CD14-positive monocyte (primary cell): ENCODE data around the gene FOXA3. TPM values are rescaled to one million over a fixed set of nuclear protein-coding genes. Genes with fewer than 3 reads are reported as not detected.

ENCODE experiments used
- DNase-seq, 3 donors: peaks; one replicate each; pipeline ENCODE4 v3.0.0-alpha.2; 2011 to 2022
- H2AFZ ChIP-seq: 2 replicates; pipeline ENCODE4 v1.6.0; 2012; ENCODE audit warnings: mild to moderate bottlenecking, low read depth, low read length, inconsistent platforms; ENCODE audit not compliant: insufficient read depth, poor library complexity, severe bottlenecking
- H3K27ac ChIP-seq, 2 donors: 1 replicate in 1 of 2; 2 replicates in 1 of 2; pipeline ENCODE4 v1.5.1; 2012 to 2013; ENCODE audit warnings: low read length in 2 of 2, control low read depth in 1 of 2, inconsistent platforms in 1 of 2, low read depth in 1 of 2, mild to moderate bottlenecking in 1 of 2
- H3K27me3 ChIP-seq, 2 donors: one replicate each; pipeline versions ENCODE4 v1.6.0 to v1.6.1; 2011 to 2013; ENCODE audit warnings: low read length in 2 of 2; ENCODE audit not compliant: control insufficient read depth in 2 of 2, insufficient read depth in 2 of 2
- H3K36me3 ChIP-seq, 2 donors: replicated peaks in 1 of 2; 1 replicate in 1 of 2; 2 replicates in 1 of 2; pipeline versions ENCODE4 v1.5.1 to v1.6.1; 2012 to 2013; ENCODE audit warnings: low read length in 2 of 2, control low read depth in 1 of 2, inconsistent platforms in 1 of 2, mild to moderate bottlenecking in 1 of 2; ENCODE audit not compliant: insufficient read depth in 2 of 2, control insufficient read depth in 1 of 2
- H3K4me1 ChIP-seq, 2 donors: 1 replicate in 1 of 2; 2 replicates in 1 of 2; pipeline versions ENCODE4 v1.5.1 to v1.6.1; 2012 to 2013; ENCODE audit warnings: low read length in 2 of 2, control low read depth in 1 of 2, inconsistent platforms in 1 of 2, mild to moderate bottlenecking in 1 of 2, moderate library complexity in 1 of 2; ENCODE audit not compliant: insufficient read depth in 2 of 2, control insufficient read depth in 1 of 2
- H3K4me2 ChIP-seq: replicated peaks from 2 replicates; pipeline ENCODE3; 2012; ENCODE audit warnings: low read length, moderate library complexity, mild to moderate bottlenecking; ENCODE audit not compliant: poor library complexity, severe bottlenecking; ENCODE audit errors: extremely low read depth
- H3K4me3 ChIP-seq, 3 experiments: fragments of 200-600 bp in 1 of 3; sonication (generic) in 1 of 3; replicated peaks in 1 of 3; 1 replicate in 2 of 3; 2 replicates in 1 of 3; pipeline ENCODE4 v1.5.1; 2011 to 2013; ENCODE audit warnings: low read length in 3 of 3, mild to moderate bottlenecking in 3 of 3, control low read depth in 2 of 3, low read depth in 2 of 3, inconsistent platforms in 1 of 3, moderate library complexity in 1 of 3
- H3K79me2 ChIP-seq: 2 replicates; pipeline ENCODE4 v1.6.0; 2012; ENCODE audit warnings: mild to moderate bottlenecking, control low read depth, inconsistent platforms, low read length, moderate library complexity; ENCODE audit not compliant: insufficient read depth
- H3K9ac ChIP-seq: 2 replicates; pipeline ENCODE4 v1.6.0; 2017; ENCODE audit warnings: low read length, mild to moderate bottlenecking; ENCODE audit not compliant: insufficient read depth, poor library complexity, severe bottlenecking
- H3K9me3 ChIP-seq, 2 donors: replicated peaks in 1 of 2; 1 replicate in 1 of 2; 2 replicates in 1 of 2; pipeline versions ENCODE4 v1.5.1 to v1.6.1; 2012 to 2013; ENCODE audit warnings: low read length in 2 of 2, control low read depth in 1 of 2; ENCODE audit not compliant: control insufficient read depth in 1 of 2, insufficient read depth in 1 of 2
- H4K20me1 ChIP-seq: 2 replicates; pipeline ENCODE4 v1.6.0; 2012; ENCODE audit warnings: mild to moderate bottlenecking, low read length, control low read depth, moderate library complexity; ENCODE audit not compliant: insufficient read depth
- H3K27ac Mint-ChIP-seq, 7 donors: one replicate each; pipeline ENCODE4 v1.8.0; 2020; ENCODE audit warnings: mild to moderate bottlenecking in 7 of 7, mixed read lengths in 7 of 7, moderate library complexity in 6 of 7, inconsistent platforms in 2 of 7
- H3K27me3 Mint-ChIP-seq, 3 donors: one replicate each; pipeline ENCODE4 v1.8.0; 2021 to 2022; ENCODE audit warnings: low read depth in 3 of 3, mild to moderate bottlenecking in 3 of 3, mixed read lengths in 3 of 3, moderate library complexity in 3 of 3, inconsistent platforms in 1 of 3
- H3K36me3 Mint-ChIP-seq, 2 donors: one replicate each; pipeline ENCODE4 v1.8.0; 2020; ENCODE audit warnings: mixed read lengths in 2 of 2, inconsistent platforms in 1 of 2, mild to moderate bottlenecking in 1 of 2
- H3K4me1 Mint-ChIP-seq: one replicate; pipeline ENCODE4 v1.8.0; 2020; ENCODE audit warnings: mild to moderate bottlenecking, mixed read lengths
- H3K4me3 Mint-ChIP-seq, 2 donors: one replicate each; pipeline ENCODE4 v1.8.0; 2020; ENCODE audit warnings: mild to moderate bottlenecking in 2 of 2, mixed read lengths in 2 of 2, moderate library complexity in 1 of 2
- H3K9me3 Mint-ChIP-seq, 7 donors: one replicate each; pipeline ENCODE4 v1.8.0; 2020 to 2022; ENCODE audit warnings: mixed read lengths in 7 of 7, mild to moderate bottlenecking in 6 of 7, moderate library complexity in 6 of 7, inconsistent platforms in 2 of 7
- WGBS: methylation state at CpG from one replicate; pipeline ENCODE4 v1.1.5; 2013; ENCODE audit warnings: missing lambda C conversion rate; ENCODE audit not compliant: insufficient coverage; 5-methylcytosine and 5-hydroxymethylcytosine counted together
- intact Hi-C, 2 donors: fragments of 100-400 bp; cut with micrococcal nuclease; formaldehyde crosslinking; loops; one replicate each; pipeline versions ENCODE4 v1.15.0 to v1.15.1; 2023
- polyA plus RNA-seq, 3 donors: library from polyadenylated mRNA; depleted of rRNA in 1 of 3; unstranded in 2 of 3; stranded (reverse) in 1 of 3; fragments of 300-500 nt in 2 of 3; fragments of >200 nt in 1 of 3; fragmentation: Illumina TruSeq in 2 of 3; gene quantifications; 1 replicate in 2 of 3; 2 replicates in 1 of 3; pipeline ENCODE4 v1.2.3, GENCODE V29; 2012 to 2021
- TF ChIP-seq, protein P1 (sequence below): fragments of 200-600 bp; IDR thresholded peaks from one replicate; pipeline ENCODE4 v1.8.0; 2022; ENCODE audit warnings: antibody characterized with exemption, mild to moderate bottlenecking

Gene FOXA3
- polyA plus RNA-seq, 3 donors: not detected

DNA sequence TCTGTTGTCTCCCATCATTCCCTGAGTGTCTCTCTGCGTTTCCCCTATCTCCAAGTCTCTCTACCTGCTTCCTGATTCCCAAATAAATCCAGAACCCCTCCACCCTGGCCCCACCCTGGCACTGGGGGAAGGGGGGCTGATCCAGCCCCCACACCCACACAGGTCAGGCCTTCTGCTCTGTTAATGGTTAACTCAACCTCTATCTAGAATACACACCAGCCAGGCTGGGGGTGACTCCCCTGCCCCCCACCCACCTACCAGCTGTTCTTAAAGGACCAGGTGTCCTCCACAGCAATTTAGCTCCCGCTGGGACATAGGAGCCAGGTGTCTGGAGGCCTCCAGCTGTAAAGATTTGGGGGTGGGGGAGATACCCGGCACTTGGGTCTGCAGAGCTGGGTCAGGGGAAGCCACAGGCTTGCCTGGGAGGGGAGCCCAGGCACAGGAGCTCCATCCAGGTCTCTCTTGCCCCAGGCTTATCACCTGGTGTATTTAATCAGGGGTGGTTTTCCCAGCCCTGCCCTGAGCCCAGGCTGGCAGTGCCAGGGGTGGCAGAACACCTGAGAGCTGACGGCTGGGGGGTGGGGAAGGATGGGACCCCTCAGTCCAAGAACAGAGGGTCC, 17.9 kb downstream of the FOXA3 start:
- Mint-ChIP-seq H3K4me3 (no peak overlapping the region), H3K9me3 (peaks cover 0 to 8% (median 0%) of the 10 kb centered on the region in 7 donors), H3K4me1 (peaks cover 20% of the 10 kb centered on the region), H3K27ac (peak overlapping the region in 2 of 7 donors; percentile 24 to 25), H3K27me3 (peaks cover 30 to 38% (median 32%) of the 10 kb centered on the region in 3 donors), H3K36me3 (peaks cover 0 to 2% of the 10 kb centered on the region in 2 donors)
- no peak overlapping the region for H3K27ac ChIP-seq
- WGBS: 82% methylated on average over 3 of the region's 4 CpGs
- TF ChIP-seq, protein P1, sequence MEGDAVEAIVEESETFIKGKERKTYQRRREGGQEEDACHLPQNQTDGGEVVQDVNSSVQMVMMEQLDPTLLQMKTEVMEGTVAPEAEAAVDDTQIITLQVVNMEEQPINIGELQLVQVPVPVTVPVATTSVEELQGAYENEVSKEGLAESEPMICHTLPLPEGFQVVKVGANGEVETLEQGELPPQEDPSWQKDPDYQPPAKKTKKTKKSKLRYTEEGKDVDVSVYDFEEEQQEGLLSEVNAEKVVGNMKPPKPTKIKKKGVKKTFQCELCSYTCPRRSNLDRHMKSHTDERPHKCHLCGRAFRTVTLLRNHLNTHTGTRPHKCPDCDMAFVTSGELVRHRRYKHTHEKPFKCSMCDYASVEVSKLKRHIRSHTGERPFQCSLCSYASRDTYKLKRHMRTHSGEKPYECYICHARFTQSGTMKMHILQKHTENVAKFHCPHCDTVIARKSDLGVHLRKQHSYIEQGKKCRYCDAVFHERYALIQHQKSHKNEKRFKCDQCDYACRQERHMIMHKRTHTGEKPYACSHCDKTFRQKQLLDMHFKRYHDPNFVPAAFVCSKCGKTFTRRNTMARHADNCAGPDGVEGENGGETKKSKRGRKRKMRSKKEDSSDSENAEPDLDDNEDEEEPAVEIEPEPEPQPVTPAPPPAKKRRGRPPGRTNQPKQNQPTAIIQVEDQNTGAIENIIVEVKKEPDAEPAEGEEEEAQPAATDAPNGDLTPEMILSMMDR: no peak
- intact Hi-C loops: loop anchor here (5.0 kb wide), 1 partner anchor 65 kb away; the partner anchor contains the start of gene RSPH6A (in 2 of the 2)
- H4K20me1 ChIP-seq: peaks cover 29% of the 10 kb centered on the region
- H3K9me3 ChIP-seq: no peaks in the 10 kb centered on the region
- no peak overlapping the region for H2AFZ ChIP-seq
- no peaks in the 10 kb centered on the region for H3K36me3 ChIP-seq
- peaks cover 27 to 40% of the 10 kb centered on the region in 2 donors for H3K4me1 ChIP-seq
- peaks cover 13% of the 10 kb centered on the region for H3K79me2 ChIP-seq
- H3K4me2 ChIP-seq: no peak overlapping the region
- no peak overlapping the region for H3K9ac ChIP-seq
- peaks cover 10 to 42% of the 10 kb centered on the region in 2 donors for H3K27me3 ChIP-seq
- no peak overlapping the region for H3K4me3 ChIP-seq
- no peak for DNase-seq

DNA sequence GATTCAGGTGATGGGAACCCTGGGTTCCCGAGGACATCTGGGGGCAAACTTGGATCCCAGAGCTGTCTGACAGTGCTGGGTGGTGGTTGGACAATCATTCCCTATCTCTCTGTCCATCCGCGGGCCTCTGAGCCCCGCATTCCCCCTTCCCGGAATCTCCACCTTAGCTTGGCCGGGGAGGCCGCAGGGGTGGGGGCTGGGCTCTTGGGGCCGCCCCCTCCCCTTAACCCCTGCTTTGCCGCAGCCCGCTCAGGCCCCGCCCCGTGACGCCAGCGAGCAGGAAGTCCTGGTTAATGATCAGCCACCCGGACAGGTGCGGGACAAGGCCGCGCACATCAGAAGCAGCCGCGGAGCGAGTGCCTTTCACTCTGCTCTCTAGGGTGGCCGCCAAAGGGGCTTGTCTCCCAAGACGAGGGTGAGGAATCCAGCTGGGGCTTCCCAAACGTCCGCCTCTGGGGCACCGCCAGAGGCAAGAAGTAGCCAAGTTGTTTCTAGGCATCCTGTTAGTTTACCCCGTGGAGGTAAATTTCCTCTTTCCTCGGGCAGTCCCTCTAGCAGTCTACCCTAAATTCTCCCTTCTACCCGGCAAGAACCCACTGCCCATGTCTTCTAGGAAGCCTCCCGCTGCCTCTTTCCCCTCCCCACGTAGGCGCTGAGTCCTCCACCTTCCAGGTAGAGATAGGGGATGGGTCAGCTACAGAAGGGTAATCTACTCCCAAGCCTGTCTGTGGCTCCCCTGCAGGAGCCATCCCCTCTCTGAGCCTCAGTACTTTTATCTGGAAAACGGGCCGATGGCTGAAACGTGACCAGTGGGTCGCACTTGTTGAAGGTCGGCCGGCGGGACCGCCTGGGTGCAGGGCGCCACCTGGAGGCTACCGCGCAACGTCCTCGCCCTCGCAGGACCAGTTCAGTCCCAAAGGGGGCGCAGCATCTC, 18.8 kb downstream of the FOXA3 start:
- intact Hi-C loops: loop anchor here (5.0 kb wide), 1 partner anchor 66 kb away; the partner anchor contains the start of gene RSPH6A (in 2 of the 2)
- TF ChIP-seq, protein P1: peak; percentile 100
- Histone ChIP-seq H3K4me2 (peak overlapping the region; percentile 51), H3K27ac (no peak overlapping the region), H4K20me1 (peaks cover 29% of the 10 kb centered on the region), H3K36me3 (no peaks in the 10 kb centered on the region), H3K4me3 (no peak overlapping the region), H3K27me3 (peaks cover 2 to 33% of the 10 kb centered on the region in 2 donors), H3K9me3 (no peaks in the 10 kb centered on the region), H2AFZ (no peak overlapping the region), H3K9ac (no peak overlapping the region), H3K79me2 (peaks cover 13% of the 10 kb centered on the region), H3K4me1 (peaks cover 30 to 42% of the 10 kb centered on the region in 2 donors)
- H3K36me3 Mint-ChIP-seq: no peaks in the 10 kb centered on the region
- peaks cover 0 to 5% (median 0%) of the 10 kb centered on the region in 7 donors for H3K9me3 Mint-ChIP-seq
- peaks cover 19% of the 10 kb centered on the region for H3K4me1 Mint-ChIP-seq
- H3K27ac Mint-ChIP-seq: no peak overlapping the region
- DNase-seq: peak; percentile 77 to 86 (median 82)
- 29% methylated on average over 35 of the region's 47 CpGs for WGBS
- H3K27me3 Mint-ChIP-seq: peaks cover 21 to 29% (median 23%) of the 10 kb centered on the region in 3 donors
- H3K4me3 Mint-ChIP-seq: peak overlapping the region; percentile 31 to 84
